ENCODE results near the gene ANKRD35. TPM values are rescaled to one million over a fixed set of nuclear protein-coding genes. Genes with fewer than 3 reads are reported as not detected.
"Not testable (repeated sequence)": the region's sequence is repeated elsewhere in the genome, so short reads cannot be mapped to it uniquely, and the experiment has no call there.

ANKRD35 gene
- not detected for total RNA-seq (2021; ENCODE audit: unreplicated experiment)
- not detected for polyA plus RNA-seq (2012; ENCODE audit: insufficient read length)
- Bru-seq, nascent RNA = percentile 12 among the genes with signal in this experiment
- percentile 10 among the genes with signal in this experiment for BruChase-seq, experiment 1, labeled RNA remaining after a 2-hour chase
- percentile 14 among the genes with signal in this experiment for BruChase-seq, experiment 2, labeled RNA remaining after a 6-hour chase
- long read RNA-seq = 0 reads

GRCh38 chr1:145885738-145886287, at the start of gene ANKRD35:
Gene ANKRD35, minus strand, starts transcription at chr1:145885866. Its CDS starts 108 bp downstream, at chr1:145885758.
- Histone ChIP-seq H3K4me3 (ENCODE audit: low read depth in 2 of 2, low read length in 2 of 2) (peak within 1 kb of the TSS; percentile 53 to 70), H3K4me1 (ENCODE audit: control insufficient read depth, insufficient read depth, low read length) (0 out of 2 replicates have a peak, but pooled peaks cover 4% of the 10 kb centered on the region), H3K36me3 (ENCODE audit: control insufficient read depth, insufficient read depth, low read length) (no peaks in the 10 kb centered on the region), H3K27ac (ENCODE audit: low read length) (no peak within 1 kb of the TSS), H3K9me3 (ENCODE audit: control insufficient read depth, insufficient read depth, low read depth, low read length) (no peaks in the 10 kb centered on the region), H3K27me3 (ENCODE audit: control insufficient read depth, insufficient read depth, low read length) (peaks cover 12% of the 10 kb centered on the region)
- in situ Hi-C loops (cut with HindIII; ENCODE audit: low pct_unique_long_range_greater_than_20kb, low sequenced_read_pairs) (no loop called here), intact Hi-C loops (cut with micrococcal nuclease; ENCODE audit: unreplicated experiment) (no loop called here)
- no TSS peak for BruUV-seq (replicated peaks)
- TF ChIP-seq CTCF (IDR thresholded peaks at IDR 0.05) = no peak
- no peak for TF ChIP-seq TCF7L2 (IDR thresholded peaks at IDR 0.05; ENCODE audit: low read depth, low read length)
- TF ChIP-seq REST (IDR thresholded peaks at IDR 0.05; ENCODE audit: insufficient read depth in 1 of 2, low read depth in 2 of 2, low read length in 1 of 2) = no peak
- peak; percentile 65; the same call in 1 of the 2 replicates for TF ChIP-seq SIN3A (IDR thresholded peaks at IDR 0.05; ENCODE audit: borderline replicate concordance, insufficient read depth, low read depth, low read length)
- ChIA-PET CTCF (interaction anchor here (0.8 kb wide), 1 partner anchor 122 kb away, joined by 6 read pairs; no protein-coding TSS in a partner anchor), POLR2A (interaction anchor here (0.6 kb wide), 1 partner anchor 27 kb away, joined by 3 read pairs; the partner anchor contains the start of gene PIAS3)
- ATAC-seq (peak; percentile 99), DNase-seq (ENCODE audit: low read depth, low spot score) (no peak)

- intact Hi-C loops (cut with micrococcal nuclease; ENCODE audit: unreplicated experiment); H3K27ac ChIP-seq (ENCODE audit: low read length); BruUV-seq (replicated peaks); H3K9me3 ChIP-seq (ENCODE audit: control insufficient read depth, insufficient read depth, low read depth, low read length); CTCF ChIA-PET; H3K4me1 ChIP-seq (ENCODE audit: control insufficient read depth, insufficient read depth, low read length); DNase-seq (ENCODE audit: low read depth, low spot score); H3K27me3 ChIP-seq (ENCODE audit: control insufficient read depth, insufficient read depth, low read length); H3K4me3 ChIP-seq (ENCODE audit: low read depth in 2 of 2, low read length in 2 of 2); in situ Hi-C loops (cut with HindIII; ENCODE audit: low pct_unique_long_range_greater_than_20kb, low sequenced_read_pairs); ATAC-seq: not testable (repeated sequence)
- H3K36me3 ChIP-seq (ENCODE audit: control insufficient read depth, insufficient read depth, low read length) = peaks cover 12% of the 10 kb centered on the region
- POLR2A ChIA-PET = interaction anchor here (0.7 kb wide), 1 partner anchor 39 kb away, joined by 4 read pairs; no protein-coding TSS in a partner anchor
These were observed 46.9 kb upstream of the ANKRD35 start for GRCh38 chr1:145932522-145933009.

Measured in Panc1 (cell line).